Body of pancreas (tissue), 4 donors: ENCODE measurements around the gene CCSAP.

Experiments used
- CTCF ChIP-seq, 7 experiments: fragments of 450-650 bp in 4 of 7; fragments of 200-600 bp in 3 of 7; sonication (generic) in 3 of 7; IDR thresholded peaks; one replicate each; pipeline ENCODE4 v1.5.1; 2016 to 2019; ENCODE audit warnings: antibody characterized with exemption in 7 of 7
- POLR2A ChIP-seq, 3 donors: fragments of 450-650 bp; IDR thresholded peaks; one replicate each; pipeline ENCODE4 v1.6.1; 2016; ENCODE audit warnings: antibody characterized with exemption in 3 of 3, mild to moderate bottlenecking in 2 of 3

GRCh38 chr1:229319487-229319886 lies 23.4 kb downstream of the CCSAP start:
- TF ChIP-seq CTCF (IDR thresholded peaks at IDR 0.05) (no peak), POLR2A (IDR thresholded peaks at IDR 0.05) (no peak)
